HG02571 (cell line): Measurements from ENCODE around the gene CYTH1.

Experiments
- ATAC-seq: cut with Tn5 transposase; IDR thresholded peaks from one replicate; pipeline ENCODE4 v1.9.1; 2021; ENCODE audit warnings: mild to moderate bottlenecking, moderate library complexity; ENCODE audit not compliant: unreplicated experiment

The CYTH1 gene

GRCh38 chr17:78658281-78658785 lies 123.7 kb downstream of the CYTH1 start:
- ATAC-seq = no peak

GRCh38 chr17:78655251-78655940 lies 126.7 kb downstream of the CYTH1 start:
- ATAC-seq = no peak

GRCh38 chr17:78654325-78654724 lies 127.7 kb downstream of the CYTH1 start:
- no peak for ATAC-seq

- no peak for ATAC-seq
Measured at GRCh38 chr17:78653382-78653781, 128.7 kb downstream of the CYTH1 start.

- no peak for ATAC-seq
Measured at GRCh38 chr17:78652913-78653312, 129.2 kb downstream of the CYTH1 start.

- no peak for ATAC-seq
Measured at GRCh38 chr17:78652024-78652423, 130.0 kb downstream of the CYTH1 start.

- ATAC-seq = no peak
Measured at GRCh38 chr17:78651554-78651953, 130.5 kb downstream of the CYTH1 start.

GRCh38 chr17:78650093-78650715 lies 131.9 kb downstream of the CYTH1 start:
- no peak for ATAC-seq

- ATAC-seq = no peak
Measured at GRCh38 chr17:78648293-78648692, 133.8 kb downstream of the CYTH1 start.

GRCh38 chr17:78647032-78647431 lies 135.0 kb downstream of the CYTH1 start:
- no peak for ATAC-seq

- no peak for ATAC-seq
Measured at GRCh38 chr17:78645421-78646295, 136.4 kb downstream of the CYTH1 start.

GRCh38 chr17:78644931-78645351 lies 137.1 kb downstream of the CYTH1 start:
- ATAC-seq = no peak

- no peak for ATAC-seq
Measured at GRCh38 chr17:78644224-78644623, 137.8 kb downstream of the CYTH1 start.

GRCh38 chr17:78643326-78643725 lies 138.7 kb downstream of the CYTH1 start:
- ATAC-seq = no peak

GRCh38 chr17:78642707-78643106 lies 139.4 kb downstream of the CYTH1 start:
- ATAC-seq = no peak

GRCh38 chr17:78641666-78642065 lies 140.4 kb downstream of the CYTH1 start:
- no peak for ATAC-seq

GRCh38 chr17:78641243-78641642 lies 140.8 kb downstream of the CYTH1 start:
- ATAC-seq = no peak

GRCh38 chr17:78640700-78641099 lies 141.4 kb downstream of the CYTH1 start:
- no peak for ATAC-seq

- no peak for ATAC-seq
Measured at GRCh38 chr17:78637643-78638420, 144.2 kb downstream of the CYTH1 start.

GRCh38 chr17:78637146-78637545 lies 144.9 kb downstream of the CYTH1 start:
- no peak for ATAC-seq

GRCh38 chr17:78634154-78634553 lies 147.9 kb downstream of the CYTH1 start:
- no peak for ATAC-seq
